DMS114 treated with DMSO at 0.1 percent for 48 hours (cell line): ENCODE measurements around the gene CAPN7.

Source experiments
- DNase-seq: peaks from one replicate; lab custom pipeline; 2025; ENCODE audit not compliant: unreplicated experiment; lab: John Stamatoyannopoulos, UW

The CAPN7 gene

GRCh38 chr3:15272426-15273196 is 66.6 kb downstream of the CAPN7 start:
- DNase-seq = no peak

- DNase-seq = no peak
These were observed 67.2 kb downstream of the CAPN7 start for GRCh38 chr3:15273227-15273626.

GRCh38 chr3:15276028-15276724 is 70.1 kb downstream of the CAPN7 start:
- DNase-seq = no peak

GRCh38 chr3:15277861-15278500 is 71.9 kb downstream of the CAPN7 start:
- no peak for DNase-seq

- no peak for DNase-seq
These were observed 73.2 kb downstream of the CAPN7 start for GRCh38 chr3:15279205-15279604.

DNA sequence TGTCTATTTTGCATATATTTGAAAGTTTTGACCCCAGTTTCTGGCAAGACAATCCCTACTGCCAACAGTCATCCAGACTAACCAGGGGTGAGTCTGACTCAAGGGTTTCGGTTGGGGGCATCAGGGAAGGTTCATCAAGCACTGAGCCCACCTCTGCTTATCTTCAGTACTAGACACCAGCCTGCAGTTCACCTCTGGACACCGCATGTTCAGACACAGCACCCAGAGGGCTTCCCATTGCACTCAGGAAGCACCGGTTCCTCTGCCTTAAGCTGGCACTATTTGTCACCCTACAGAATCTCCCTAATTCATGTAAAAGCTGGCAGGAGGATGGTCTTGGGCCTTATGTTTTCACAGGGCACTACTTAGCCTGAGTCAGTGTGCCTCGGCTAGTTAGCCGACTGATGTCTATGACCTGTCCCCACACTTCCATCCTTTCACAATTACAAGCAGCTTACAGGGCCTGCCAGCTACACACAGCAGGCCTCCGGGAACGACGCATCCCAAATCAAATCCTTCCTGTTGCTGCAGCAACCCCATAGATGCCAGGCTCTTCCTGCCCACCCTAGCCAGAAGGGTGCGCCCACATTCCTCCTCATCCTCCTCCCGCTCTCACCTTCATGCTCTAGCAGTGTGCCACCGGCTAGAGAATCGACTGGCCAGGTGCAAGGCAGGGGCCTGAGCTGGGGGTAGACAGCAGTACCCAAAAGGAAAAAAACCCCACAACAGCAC is 73.8 kb downstream of the CAPN7 start:
- DNase-seq = no peak

GRCh38 chr3:15280853-15281532 is 74.9 kb downstream of the CAPN7 start:
- no peak for DNase-seq

GRCh38 chr3:15281817-15282216 is 75.8 kb downstream of the CAPN7 start:
- no peak for DNase-seq

GRCh38 chr3:15283702-15284101 is 77.7 kb downstream of the CAPN7 start:
- no peak for DNase-seq

- no peak for DNase-seq
These were observed 78.3 kb downstream of the CAPN7 start for GRCh38 chr3:15284121-15284889.

GRCh38 chr3:15286022-15286421 is 80.0 kb downstream of the CAPN7 start:
- no peak for DNase-seq

DNA sequence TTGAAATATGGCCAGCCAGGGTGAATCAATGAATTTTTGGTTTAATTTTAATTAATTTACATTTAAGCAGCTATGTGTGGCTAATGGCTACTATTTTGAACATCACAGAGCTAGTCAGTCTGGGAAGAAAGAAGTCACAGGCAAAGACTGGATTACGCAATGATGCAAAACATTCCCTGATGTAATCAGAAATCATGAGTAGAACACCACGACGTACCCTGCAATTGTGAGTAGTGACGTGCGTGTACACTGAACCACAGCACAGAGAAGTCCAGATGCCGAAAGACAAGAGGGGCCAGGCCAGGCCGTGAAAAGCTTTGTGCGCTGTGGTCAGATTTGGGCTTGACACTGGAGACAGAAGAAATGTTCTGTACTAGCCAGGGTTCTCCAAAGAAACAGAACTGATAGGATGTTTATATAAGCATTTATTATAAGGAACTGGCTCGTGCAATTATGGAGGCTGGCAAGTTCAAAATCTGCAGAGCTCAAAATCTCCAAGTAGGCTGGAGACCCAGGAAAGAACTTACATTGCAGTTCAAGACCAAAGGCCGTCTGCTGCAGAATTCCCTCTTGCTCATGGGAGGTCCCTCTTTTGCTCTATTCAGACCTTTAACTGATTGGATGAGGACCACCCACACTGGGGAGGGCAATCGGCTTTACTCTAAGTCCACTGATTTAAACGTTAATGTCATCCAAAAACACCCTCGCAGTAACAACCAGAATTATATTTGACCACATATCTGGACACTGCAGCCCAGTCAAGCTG is 81.7 kb downstream of the CAPN7 start:
- no peak for DNase-seq

GRCh38 chr3:15288331-15289035 is 82.4 kb downstream of the CAPN7 start:
- DNase-seq = no peak

GRCh38 chr3:15289661-15290060 is 83.6 kb downstream of the CAPN7 start:
- DNase-seq = no peak

DNA sequence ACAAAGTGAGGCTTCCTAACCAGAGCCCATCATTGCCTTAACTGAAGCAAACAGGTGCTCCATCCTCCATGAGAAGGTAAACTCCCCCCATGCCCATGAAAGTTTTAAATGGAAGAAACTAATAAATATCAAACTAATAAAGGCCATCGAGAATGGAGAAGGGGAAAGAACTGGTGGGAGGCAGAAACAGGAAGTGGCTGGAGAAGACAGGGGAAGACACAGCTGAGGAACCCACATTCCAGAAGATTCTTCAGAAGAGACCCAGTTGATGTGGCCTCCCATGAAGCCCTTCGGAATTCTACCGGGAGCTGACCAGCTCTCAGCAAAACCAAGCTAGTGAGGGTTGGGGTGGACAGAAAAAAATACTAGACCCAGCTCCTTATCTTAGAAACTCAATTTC is 84.7 kb downstream of the CAPN7 start:
- no peak for DNase-seq

DNA sequence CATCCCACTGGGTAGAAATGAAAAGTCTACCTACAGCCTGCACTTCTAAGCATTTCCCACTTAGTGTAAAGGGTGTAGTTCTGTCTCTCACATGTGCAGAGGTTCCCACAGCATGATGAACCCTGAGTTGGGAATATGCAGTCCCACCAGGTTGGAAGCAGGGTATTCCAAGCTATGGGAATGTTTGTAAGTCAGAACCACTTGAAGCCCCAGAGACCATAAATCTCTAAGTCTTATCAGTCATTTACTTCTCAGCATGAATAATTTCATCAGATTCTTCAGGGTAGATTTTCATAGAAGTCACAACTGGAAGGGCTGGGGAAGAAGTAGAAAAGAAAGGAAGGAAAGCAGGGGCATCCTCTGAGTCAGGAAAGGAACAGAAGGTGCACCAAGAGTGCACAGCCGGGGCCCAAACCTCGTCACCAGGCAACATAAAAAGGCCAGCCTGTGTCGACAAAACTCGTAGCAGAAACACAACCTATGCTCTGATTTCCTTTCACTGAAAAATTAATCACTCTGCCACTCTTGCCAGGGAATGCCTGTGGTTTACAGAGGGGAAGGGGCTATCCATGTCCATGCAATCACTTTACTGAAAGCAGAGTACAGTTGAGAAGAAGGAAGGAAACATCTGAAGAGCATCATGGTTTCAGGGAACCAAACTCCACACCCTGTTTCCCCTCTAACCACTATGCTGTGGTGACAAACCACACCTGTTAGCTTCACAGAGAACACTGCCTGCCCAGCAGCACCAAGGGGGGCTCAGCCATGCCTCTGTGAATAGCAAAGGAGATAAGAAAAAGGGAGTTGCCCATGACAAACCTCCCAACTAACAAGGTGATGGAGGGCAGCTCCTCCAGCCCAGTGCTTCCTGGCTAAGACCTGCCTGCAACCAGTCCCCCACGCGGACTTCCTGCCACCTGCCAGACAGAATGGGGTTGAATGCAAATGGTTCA is 85.8 kb downstream of the CAPN7 start:
- DNase-seq = no peak

- DNase-seq = no peak
These were observed 86.9 kb downstream of the CAPN7 start for GRCh38 chr3:15292765-15293522.
